ENCODE data around the gene RBP3.

RBP3 gene

GRCh38 chr10:47346581-47347302, 1.4 kb upstream of the RBP3 start:
- DNase-seq (ENCODE audit: low read depth in 1 of 2, low spot score in 1 of 2): no peak
- in situ Hi-C loops (cut with HindIII; ENCODE audit: low pct_unique_long_range_greater_than_20kb, low sequenced_read_pairs): no loop called here
- TF ChIP-seq JUND (IDR thresholded peaks at IDR 0.05; ENCODE audit: low read depth): no peak

- no peak for TF ChIP-seq JUND (IDR thresholded peaks at IDR 0.05; ENCODE audit: low read depth)
- DNase-seq (ENCODE audit: low read depth in 1 of 2, low spot score in 1 of 2): no peak
- in situ Hi-C loops (cut with HindIII; ENCODE audit: low pct_unique_long_range_greater_than_20kb, low sequenced_read_pairs): no loop called here
These were observed 874 bp upstream of the RBP3 start for GRCh38 chr10:47347303-47347675.

GRCh38 chr10:47348661-47349470, 703 bp downstream of the RBP3 start:
- DNase-seq (ENCODE audit: low read depth in 1 of 2, low spot score in 1 of 2): no peak
- in situ Hi-C loops (cut with HindIII; ENCODE audit: low pct_unique_long_range_greater_than_20kb, low sequenced_read_pairs): no loop called here
- TF ChIP-seq JUND (IDR thresholded peaks at IDR 0.05; ENCODE audit: low read depth): no peak

- no peak for TF ChIP-seq JUND (IDR thresholded peaks at IDR 0.05; ENCODE audit: low read depth)
- no peak for DNase-seq (ENCODE audit: low read depth in 1 of 2, low spot score in 1 of 2)
- in situ Hi-C loops (cut with HindIII; ENCODE audit: low pct_unique_long_range_greater_than_20kb, low sequenced_read_pairs): no loop called here
These were observed 1.4 kb downstream of the RBP3 start for GRCh38 chr10:47349516-47349915.

GRCh38 chr10:47349941-47350371, 1.8 kb downstream of the RBP3 start:
- in situ Hi-C loops (cut with HindIII; ENCODE audit: low pct_unique_long_range_greater_than_20kb, low sequenced_read_pairs): no loop called here
- no peak for DNase-seq (ENCODE audit: low read depth in 1 of 2, low spot score in 1 of 2)
- TF ChIP-seq JUND (IDR thresholded peaks at IDR 0.05; ENCODE audit: low read depth): no peak

GRCh38 chr10:47350671-47351640, 2.8 kb downstream of the RBP3 start:
- no peak for DNase-seq (ENCODE audit: low read depth in 1 of 2, low spot score in 1 of 2)
- TF ChIP-seq JUND (IDR thresholded peaks at IDR 0.05; ENCODE audit: low read depth): no peak
- in situ Hi-C loops (cut with HindIII; ENCODE audit: low pct_unique_long_range_greater_than_20kb, low sequenced_read_pairs): no loop called here

- TF ChIP-seq JUND (IDR thresholded peaks at IDR 0.05; ENCODE audit: low read depth): no peak
- no peak for DNase-seq (ENCODE audit: low read depth in 1 of 2, low spot score in 1 of 2)
- in situ Hi-C loops (cut with HindIII; ENCODE audit: low pct_unique_long_range_greater_than_20kb, low sequenced_read_pairs): no loop called here
These were observed 4.0 kb downstream of the RBP3 start for GRCh38 chr10:47351899-47352815.

GRCh38 chr10:47353351-47353750, 5.2 kb downstream of the RBP3 start:
- no peak for DNase-seq (ENCODE audit: low read depth in 1 of 2, low spot score in 1 of 2)
- in situ Hi-C loops (cut with HindIII; ENCODE audit: low pct_unique_long_range_greater_than_20kb, low sequenced_read_pairs): no loop called here
- TF ChIP-seq JUND (IDR thresholded peaks at IDR 0.05; ENCODE audit: low read depth): no peak

GRCh38 chr10:47354165-47354564, 6.0 kb downstream of the RBP3 start:
- peak; percentile 41 to 61 for DNase-seq (ENCODE audit: low read depth in 1 of 2, low spot score in 1 of 2)
- in situ Hi-C loops (cut with HindIII; ENCODE audit: low pct_unique_long_range_greater_than_20kb, low sequenced_read_pairs): no loop called here
- TF ChIP-seq JUND (IDR thresholded peaks at IDR 0.05; ENCODE audit: low read depth): no peak

GRCh38 chr10:47354900-47355299, 6.7 kb downstream of the RBP3 start:
- TF ChIP-seq JUND (IDR thresholded peaks at IDR 0.05; ENCODE audit: low read depth): no peak
- DNase-seq (ENCODE audit: low read depth in 1 of 2, low spot score in 1 of 2): no peak
- in situ Hi-C loops (cut with HindIII; ENCODE audit: low pct_unique_long_range_greater_than_20kb, low sequenced_read_pairs): no loop called here

GRCh38 chr10:47356708-47357107, 8.5 kb downstream of the RBP3 start:
- TF ChIP-seq JUND (IDR thresholded peaks at IDR 0.05; ENCODE audit: low read depth): no peak
- DNase-seq (ENCODE audit: low read depth in 1 of 2, low spot score in 1 of 2): no peak
- in situ Hi-C loops (cut with HindIII; ENCODE audit: low pct_unique_long_range_greater_than_20kb, low sequenced_read_pairs): no loop called here

All from T47D (cell line).